Heart left ventricle (tissue), 13 donors: Measurements from ENCODE around the gene NSF.

Experiments
- POLR2A ChIP-seq, 2 donors: fragments of 450-650 bp; IDR thresholded peaks; one replicate each; pipeline ENCODE4 v1.6.1; 2017; ENCODE audit warnings: antibody characterized with exemption in 2 of 2, mild to moderate bottlenecking in 2 of 2, moderate library complexity in 2 of 2
- TF ChIP-seq, protein P1 (sequence below), 12 donors: fragments of 200-600 bp; sonication (generic) in 4 of 12; IDR thresholded peaks; one replicate each; pipeline versions ENCODE4 v1.5.0 to v1.8.0; 2018 to 2022; ENCODE audit warnings: antibody characterized with exemption in 12 of 12, mild to moderate bottlenecking in 5 of 12
- donor health status: ischemic (EF 13 %, LVEDD 7.1; RV severe dilation, severe dysfunction).
- donor health status: DM: no; HTN: yes; CAD: no.
- donor health status: DM: no; HTN: no; CAD: no.
- donor health status: ischemic (EF 25% LVEDD 6.9; RV normal size, moderate dysfunction).
- donor health status: ischemic (EF 25% LVEDD 5.7; RV mildly dilated, moderate dysfunction).
- donor health status: ischemic (EF 35%, LVEDD 5.7; RV mildly dilated, moderate dysfunction).
- donor health status: nonischemic (EF 11% LVEDD 7.7; RV severe dilation, severe dysfunction).
- donor health status: DM: yes; HTN: yes; CAD: no.
- donor health status: PGD.
- donor health status: ischemic (EF 29% LVEDD 5.4; RV normal size, mild dysfunction).
- donor health status: nonischemic (EF 23%, LVEDD 6.1; RV moderate dilation, normal function).

DNA sequence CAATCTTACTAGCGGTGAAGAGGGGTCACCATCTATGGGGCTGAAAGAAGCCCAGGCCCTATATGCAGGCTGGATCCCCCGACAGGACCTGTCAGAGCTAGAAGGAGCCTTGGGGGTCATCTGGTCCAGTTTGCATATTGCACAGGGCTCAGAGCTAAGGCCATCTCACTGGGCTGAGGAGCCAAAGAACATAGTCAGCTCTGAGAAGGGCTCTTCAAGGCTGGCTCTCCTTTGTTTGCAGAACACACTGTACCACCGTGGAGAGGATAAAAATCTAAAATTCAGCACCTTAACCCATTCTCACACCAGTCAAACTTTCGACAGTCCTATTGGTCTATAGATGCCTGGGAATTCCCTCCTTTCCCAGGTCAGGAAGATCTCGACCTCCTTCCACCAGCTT is 203.8 kb downstream of the NSF start:
- TF ChIP-seq, protein P1, sequence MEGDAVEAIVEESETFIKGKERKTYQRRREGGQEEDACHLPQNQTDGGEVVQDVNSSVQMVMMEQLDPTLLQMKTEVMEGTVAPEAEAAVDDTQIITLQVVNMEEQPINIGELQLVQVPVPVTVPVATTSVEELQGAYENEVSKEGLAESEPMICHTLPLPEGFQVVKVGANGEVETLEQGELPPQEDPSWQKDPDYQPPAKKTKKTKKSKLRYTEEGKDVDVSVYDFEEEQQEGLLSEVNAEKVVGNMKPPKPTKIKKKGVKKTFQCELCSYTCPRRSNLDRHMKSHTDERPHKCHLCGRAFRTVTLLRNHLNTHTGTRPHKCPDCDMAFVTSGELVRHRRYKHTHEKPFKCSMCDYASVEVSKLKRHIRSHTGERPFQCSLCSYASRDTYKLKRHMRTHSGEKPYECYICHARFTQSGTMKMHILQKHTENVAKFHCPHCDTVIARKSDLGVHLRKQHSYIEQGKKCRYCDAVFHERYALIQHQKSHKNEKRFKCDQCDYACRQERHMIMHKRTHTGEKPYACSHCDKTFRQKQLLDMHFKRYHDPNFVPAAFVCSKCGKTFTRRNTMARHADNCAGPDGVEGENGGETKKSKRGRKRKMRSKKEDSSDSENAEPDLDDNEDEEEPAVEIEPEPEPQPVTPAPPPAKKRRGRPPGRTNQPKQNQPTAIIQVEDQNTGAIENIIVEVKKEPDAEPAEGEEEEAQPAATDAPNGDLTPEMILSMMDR (IDR thresholded peaks at IDR 0.05): no peak
- no peak for TF ChIP-seq POLR2A (IDR thresholded peaks at IDR 0.05)
